ENCODE results near the gene C5.

C5 gene

GRCh38 chr9:120927269-120928014, 122.6 kb downstream of the C5 start:
- DNase-seq, result no peak
- H3K4me3 ChIP-seq (ENCODE audit: low read depth, low read length), result no peak overlapping the region

DNA sequence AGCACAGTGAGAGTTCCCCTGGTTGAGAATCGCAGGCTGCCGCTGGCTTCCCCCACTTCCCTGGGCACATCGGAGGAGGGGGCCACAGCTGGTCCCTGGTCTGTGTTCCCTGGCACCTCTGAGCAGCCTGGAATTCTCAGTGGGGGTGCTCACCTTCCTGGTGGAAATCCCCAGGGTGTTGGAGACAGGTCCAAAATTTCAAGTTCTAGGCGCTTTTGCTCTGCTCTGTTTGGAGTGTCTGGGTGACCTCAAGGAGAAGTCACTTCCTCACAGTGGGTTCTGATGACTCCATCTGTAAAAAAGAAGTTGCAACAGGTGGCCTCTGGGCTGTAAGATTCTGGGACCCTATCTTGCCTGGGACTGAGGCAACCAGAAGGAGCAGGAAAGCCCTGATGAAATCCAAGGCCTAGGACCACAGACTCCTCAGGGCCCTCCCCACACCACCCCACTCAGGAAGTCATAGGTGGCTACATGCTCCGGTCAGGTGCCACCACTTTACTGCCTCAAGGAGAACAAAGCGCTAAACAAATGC, 123.6 kb downstream of the C5 start, which contains the start of gene TRAF1:
Gene TRAF1 (minus strand): TSS at position 400 of the 532 bp plus-strand sequence. CDS start 721 bp downstream, outside the sequence.
- no peaks in the 10 kb centered on the region for H3K9me3 ChIP-seq
- TF ChIP-seq, protein P1, sequence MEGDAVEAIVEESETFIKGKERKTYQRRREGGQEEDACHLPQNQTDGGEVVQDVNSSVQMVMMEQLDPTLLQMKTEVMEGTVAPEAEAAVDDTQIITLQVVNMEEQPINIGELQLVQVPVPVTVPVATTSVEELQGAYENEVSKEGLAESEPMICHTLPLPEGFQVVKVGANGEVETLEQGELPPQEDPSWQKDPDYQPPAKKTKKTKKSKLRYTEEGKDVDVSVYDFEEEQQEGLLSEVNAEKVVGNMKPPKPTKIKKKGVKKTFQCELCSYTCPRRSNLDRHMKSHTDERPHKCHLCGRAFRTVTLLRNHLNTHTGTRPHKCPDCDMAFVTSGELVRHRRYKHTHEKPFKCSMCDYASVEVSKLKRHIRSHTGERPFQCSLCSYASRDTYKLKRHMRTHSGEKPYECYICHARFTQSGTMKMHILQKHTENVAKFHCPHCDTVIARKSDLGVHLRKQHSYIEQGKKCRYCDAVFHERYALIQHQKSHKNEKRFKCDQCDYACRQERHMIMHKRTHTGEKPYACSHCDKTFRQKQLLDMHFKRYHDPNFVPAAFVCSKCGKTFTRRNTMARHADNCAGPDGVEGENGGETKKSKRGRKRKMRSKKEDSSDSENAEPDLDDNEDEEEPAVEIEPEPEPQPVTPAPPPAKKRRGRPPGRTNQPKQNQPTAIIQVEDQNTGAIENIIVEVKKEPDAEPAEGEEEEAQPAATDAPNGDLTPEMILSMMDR (IDR thresholded peaks at IDR 0.05; ENCODE audit: low read depth, low read length), result no peak
- peaks cover 6% of the 10 kb centered on the region for H3K4me1 ChIP-seq
- DNase-seq, result no peak
- H3K27me3 ChIP-seq, result no peaks in the 10 kb centered on the region
- no peaks in the 10 kb centered on the region for H3K36me3 ChIP-seq
- no peak within 1 kb of the TSS for H3K4me3 ChIP-seq (ENCODE audit: low read depth, low read length)

More at GRCh38 chr9:120927269-120928014, 122.6 kb downstream of the C5 start:
- H3K27me3 ChIP-seq, result no peaks in the 10 kb centered on the region
- no peaks in the 10 kb centered on the region for H3K36me3 ChIP-seq
- TF ChIP-seq, protein P1 (IDR thresholded peaks at IDR 0.05; ENCODE audit: low read depth, low read length), result no peak
- peaks cover 8% of the 10 kb centered on the region for H3K4me1 ChIP-seq
- no peaks in the 10 kb centered on the region for H3K9me3 ChIP-seq

GRCh38 chr9:120925535-120926396, 124.3 kb downstream of the C5 start:
- H3K4me3 ChIP-seq (ENCODE audit: low read depth, low read length), result no peak overlapping the region
- H3K36me3 ChIP-seq, result no peaks in the 10 kb centered on the region
- no peaks in the 10 kb centered on the region for H3K27me3 ChIP-seq
- H3K4me1 ChIP-seq, result peaks cover 10% of the 10 kb centered on the region
- no peak for DNase-seq
- TF ChIP-seq, protein P1 (IDR thresholded peaks at IDR 0.05; ENCODE audit: low read depth, low read length), result no peak
- no peaks in the 10 kb centered on the region for H3K9me3 ChIP-seq

DNA sequence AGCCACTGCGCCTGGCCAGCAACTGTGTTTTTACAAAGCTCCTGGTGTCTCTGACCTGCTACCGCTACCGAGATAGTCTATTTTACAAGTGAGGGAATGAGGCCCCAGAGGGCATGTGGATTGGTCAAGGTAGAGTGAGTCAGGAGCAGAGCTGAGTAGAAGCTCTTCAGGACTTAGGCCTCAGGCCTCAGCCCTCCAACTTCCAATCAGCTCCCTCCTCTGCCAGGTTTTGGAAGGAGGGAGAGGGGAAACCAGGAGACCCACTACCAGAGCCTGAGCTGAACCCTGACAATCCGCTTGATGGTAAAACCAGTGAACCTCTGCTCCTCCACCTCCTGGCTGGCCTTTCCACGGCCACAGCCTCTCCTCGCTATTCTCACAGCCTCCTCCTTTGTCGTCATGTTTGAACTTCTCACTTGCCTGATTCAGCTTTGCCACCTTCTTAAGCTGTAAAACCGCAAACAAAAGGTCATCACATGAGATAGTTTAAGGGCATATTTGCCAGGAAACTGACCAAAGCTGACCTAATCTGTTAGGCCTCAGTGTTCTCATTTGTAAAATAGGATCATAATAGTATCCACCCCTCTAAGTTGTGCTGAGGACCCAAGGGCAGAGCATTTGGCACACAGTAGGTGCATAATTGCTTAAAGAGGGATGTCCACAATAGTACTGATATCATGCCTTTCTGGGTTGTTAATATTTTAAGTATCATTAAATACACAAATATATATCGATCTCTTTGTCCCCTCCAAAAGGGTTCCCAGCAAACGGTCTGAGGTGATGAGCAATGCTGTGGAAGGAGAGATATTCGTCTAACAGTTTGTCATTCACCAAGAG, 125.2 kb downstream of the C5 start:
- no peaks in the 10 kb centered on the region for H3K27me3 ChIP-seq
- no peak overlapping the region for H3K4me3 ChIP-seq (ENCODE audit: low read depth, low read length)
- no peaks in the 10 kb centered on the region for H3K9me3 ChIP-seq
- TF ChIP-seq, protein P1 (IDR thresholded peaks at IDR 0.05; ENCODE audit: low read depth, low read length), result no peak
- H3K36me3 ChIP-seq, result no peaks in the 10 kb centered on the region
- H3K4me1 ChIP-seq, result peaks cover 18% of the 10 kb centered on the region
- no peak for DNase-seq

DNA sequence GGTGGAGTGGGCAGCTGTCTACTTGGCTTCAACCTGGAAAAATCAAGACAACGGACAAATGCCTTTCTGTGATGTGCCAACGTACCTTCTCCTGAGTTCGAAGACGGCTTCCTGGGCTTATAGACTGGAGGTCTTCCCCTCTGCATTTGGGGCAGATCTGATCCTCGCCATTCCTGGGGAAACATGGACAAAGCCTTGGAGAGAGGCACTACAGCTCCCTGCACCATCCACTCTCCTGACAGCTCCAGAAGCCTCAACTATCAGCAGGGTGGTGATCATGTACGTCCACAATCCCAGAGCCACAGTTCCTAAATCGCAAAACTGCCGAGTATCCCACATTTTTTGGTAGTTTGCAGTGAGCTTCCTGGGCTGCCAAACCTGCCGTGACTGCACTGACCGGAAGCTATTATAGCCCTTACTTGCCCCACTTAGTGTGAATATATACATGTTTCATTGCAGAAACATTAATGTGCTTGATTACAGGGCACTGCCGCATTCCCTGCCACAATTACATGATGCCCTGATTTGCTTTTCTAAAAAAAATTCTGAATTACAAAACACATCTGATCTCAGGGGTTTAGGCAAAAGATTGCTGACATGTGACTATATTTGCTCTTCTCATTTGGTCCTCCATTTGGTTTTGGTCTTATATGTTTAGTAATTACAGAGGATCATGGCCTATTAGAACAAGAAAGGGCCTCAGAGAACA, 126.3 kb downstream of the C5 start:
- no peaks in the 10 kb centered on the region for H3K36me3 ChIP-seq
- TF ChIP-seq, protein P1 (IDR thresholded peaks at IDR 0.05; ENCODE audit: low read depth, low read length), result no peak
- no peak overlapping the region for H3K4me3 ChIP-seq (ENCODE audit: low read depth, low read length)
- no peaks in the 10 kb centered on the region for H3K9me3 ChIP-seq
- H3K27me3 ChIP-seq, result no peaks in the 10 kb centered on the region
- DNase-seq, result no peak
- peaks cover 20% of the 10 kb centered on the region for H3K4me1 ChIP-seq
